LNCAP (cell line): ENCODE data around the gene C20orf96.

Experiments
- TF ChIP-seq, protein P1 (sequence below): fragments of 450-650 bp; IDR thresholded peaks from 2 replicates; pipeline ENCODE4 v1.5.1; 2017; ENCODE audit warnings: mild to moderate bottlenecking

C20orf96 gene

DNA sequence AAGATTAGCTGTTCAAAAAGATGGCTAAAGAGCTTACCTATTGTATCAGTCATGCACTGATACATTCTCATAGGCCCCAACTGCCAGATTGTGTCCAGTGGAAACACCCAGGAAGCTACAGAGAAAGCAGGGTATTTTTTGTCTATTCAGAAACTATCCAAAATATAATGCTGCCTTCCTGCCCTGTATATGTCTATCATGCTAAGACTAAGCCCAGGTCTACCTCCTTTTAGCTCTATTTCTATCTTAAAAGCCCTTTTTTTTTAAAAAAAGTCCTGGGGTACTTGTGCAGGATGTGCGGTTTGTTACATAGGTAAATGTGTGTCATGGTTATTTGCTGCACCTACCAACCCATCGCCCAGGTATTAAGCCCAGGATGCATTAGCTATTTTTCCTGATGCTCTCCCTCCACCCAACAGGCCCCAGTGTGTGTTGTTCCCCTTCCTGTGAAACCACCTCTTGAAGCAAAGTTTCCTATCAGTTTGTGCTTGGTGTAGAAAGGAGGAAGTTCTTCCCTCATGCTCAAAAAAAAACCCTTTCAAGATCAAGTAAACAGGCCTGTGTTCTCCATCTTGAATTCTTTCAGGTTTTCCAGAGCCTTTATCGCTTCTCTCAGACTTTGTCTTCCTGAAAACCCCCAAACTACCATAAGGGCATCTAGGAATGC, 63.0 kb downstream of the C20orf96 start:
- TF ChIP-seq, protein P1, sequence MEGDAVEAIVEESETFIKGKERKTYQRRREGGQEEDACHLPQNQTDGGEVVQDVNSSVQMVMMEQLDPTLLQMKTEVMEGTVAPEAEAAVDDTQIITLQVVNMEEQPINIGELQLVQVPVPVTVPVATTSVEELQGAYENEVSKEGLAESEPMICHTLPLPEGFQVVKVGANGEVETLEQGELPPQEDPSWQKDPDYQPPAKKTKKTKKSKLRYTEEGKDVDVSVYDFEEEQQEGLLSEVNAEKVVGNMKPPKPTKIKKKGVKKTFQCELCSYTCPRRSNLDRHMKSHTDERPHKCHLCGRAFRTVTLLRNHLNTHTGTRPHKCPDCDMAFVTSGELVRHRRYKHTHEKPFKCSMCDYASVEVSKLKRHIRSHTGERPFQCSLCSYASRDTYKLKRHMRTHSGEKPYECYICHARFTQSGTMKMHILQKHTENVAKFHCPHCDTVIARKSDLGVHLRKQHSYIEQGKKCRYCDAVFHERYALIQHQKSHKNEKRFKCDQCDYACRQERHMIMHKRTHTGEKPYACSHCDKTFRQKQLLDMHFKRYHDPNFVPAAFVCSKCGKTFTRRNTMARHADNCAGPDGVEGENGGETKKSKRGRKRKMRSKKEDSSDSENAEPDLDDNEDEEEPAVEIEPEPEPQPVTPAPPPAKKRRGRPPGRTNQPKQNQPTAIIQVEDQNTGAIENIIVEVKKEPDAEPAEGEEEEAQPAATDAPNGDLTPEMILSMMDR, result no peak

DNA sequence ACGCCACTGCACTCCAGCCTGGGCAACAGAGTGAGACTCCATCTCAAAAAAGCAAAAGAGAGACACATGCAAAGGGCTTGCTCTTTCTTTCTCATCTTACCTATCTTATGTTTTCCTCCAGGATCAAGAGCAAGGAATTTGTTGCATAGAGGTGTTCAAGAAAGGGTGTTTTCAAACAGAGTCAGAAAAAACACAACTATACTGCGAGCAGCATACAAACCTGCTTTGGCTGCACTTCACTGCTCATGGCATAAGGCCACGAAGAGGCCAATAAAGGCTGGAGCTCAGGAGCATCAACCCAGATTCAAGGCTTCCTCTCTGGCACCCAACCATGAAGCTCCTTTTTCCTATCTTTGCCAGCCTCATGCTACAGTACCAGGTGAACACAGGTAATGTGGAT, 63.6 kb downstream of the C20orf96 start, which contains the start of gene DEFB129:
TSS of gene DEFB129 (plus strand) at position 301 of the 400 bp plus-strand sequence. CDS start at position 332, 31 bp downstream.
- TF ChIP-seq, protein P1, result no peak

DNA sequence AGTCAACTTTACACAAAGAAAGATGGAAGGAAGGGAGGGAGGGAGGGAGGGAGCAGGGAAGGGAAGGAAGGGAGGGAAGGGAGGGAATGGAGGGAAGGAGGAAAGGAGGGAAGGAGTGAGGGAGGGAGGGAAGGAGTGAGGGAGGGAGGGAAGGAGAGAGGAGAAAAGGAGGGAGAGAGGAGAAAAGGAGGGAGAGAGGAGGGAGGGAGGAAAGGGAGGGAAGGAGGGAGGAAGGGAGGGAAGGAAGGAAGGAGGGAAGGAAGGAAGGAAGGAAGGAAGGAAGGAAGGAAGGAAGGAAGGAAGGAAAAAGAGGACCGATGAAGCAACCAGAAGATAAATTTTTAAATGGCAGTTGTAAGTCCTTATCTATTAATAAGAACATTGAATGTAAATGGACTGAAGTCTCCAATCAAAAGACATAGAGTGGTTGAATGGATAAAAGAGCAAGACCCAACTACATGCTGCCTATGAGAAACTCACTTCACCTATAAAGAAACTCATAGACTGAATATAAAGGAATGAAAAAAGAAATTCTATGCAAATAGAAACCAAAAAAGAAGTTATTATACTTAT, 69.2 kb downstream of the C20orf96 start:
- TF ChIP-seq, protein P1, result no peak
